ENCODE data around the gene PEPD. TPM values are rescaled to one million over a fixed set of nuclear protein-coding genes. Genes with fewer than 3 reads are reported as not detected.
"Not testable (repeated sequence)": the region's sequence is repeated elsewhere in the genome, so short reads cannot be mapped to it uniquely, and the experiment has no call there.

The PEPD gene
- polyA plus RNA-seq, 6 donors from 2014 or later: 83.7 to 143 (median 95.4) TPM

- Mint-ChIP-seq H3K27ac (no peak overlapping the region), H3K4me3 (no peak overlapping the region), H3K4me1 (peaks cover 0 to 4% (median 0%) of the 10 kb centered on the region in 3 donors), H3K36me3 (peaks cover 22 to 42% of the 10 kb centered on the region in 2 donors), H3K27me3 (no peaks in the 10 kb centered on the region), H3K9me3 (peaks cover 0 to 21% (median 8%) of the 10 kb centered on the region in 7 donors)
- DNase-seq (no peak), ATAC-seq (ENCODE audit: low read depth in 2 of 2) (no peak)
Measured at GRCh38 chr19:33486936-33487811, 34.4 kb downstream of the PEPD start.

GRCh38 chr19:33486407-33486806, 35.2 kb downstream of the PEPD start:
- H3K4me3 Mint-ChIP-seq: no peak overlapping the region
- peaks cover 0 to 4% (median 0%) of the 10 kb centered on the region in 3 donors for H3K4me1 Mint-ChIP-seq
- peaks cover 0 to 21% (median 9%) of the 10 kb centered on the region in 7 donors for H3K9me3 Mint-ChIP-seq
- DNase-seq (no peak), ATAC-seq (ENCODE audit: low read depth in 2 of 2) (no peak)
- H3K36me3 Mint-ChIP-seq: peaks cover 22 to 42% of the 10 kb centered on the region in 2 donors
- no peaks in the 10 kb centered on the region for H3K27me3 Mint-ChIP-seq
- peak overlapping the region in 1 of 6 donors; percentile 7 for H3K27ac Mint-ChIP-seq

- H3K27me3 Mint-ChIP-seq: no peaks in the 10 kb centered on the region
- H3K4me3 Mint-ChIP-seq: peak overlapping the region in 1 of 8 donors; percentile 37
- DNase-seq (no peak), ATAC-seq (ENCODE audit: low read depth in 2 of 2) (no peak)
- H3K27ac Mint-ChIP-seq: no peak overlapping the region
- H3K9me3 Mint-ChIP-seq: peaks cover 0 to 32% (median 13%) of the 10 kb centered on the region in 7 donors
- H3K36me3 Mint-ChIP-seq: peaks cover 39 to 56% of the 10 kb centered on the region in 2 donors
- H3K4me1 Mint-ChIP-seq: peaks cover 0 to 4% (median 0%) of the 10 kb centered on the region in 3 donors
Measured at GRCh38 chr19:33484226-33484774, 37.3 kb downstream of the PEPD start.

- H3K9me3 Mint-ChIP-seq: peaks cover 6 to 44% (median 13%) of the 10 kb centered on the region in 7 donors
- H3K27me3 Mint-ChIP-seq: no peaks in the 10 kb centered on the region
- ATAC-seq (ENCODE audit: low read depth in 2 of 2) (no peak), DNase-seq (no peak)
- peaks cover 0 to 4% (median 0%) of the 10 kb centered on the region in 3 donors for H3K4me1 Mint-ChIP-seq
- no peak overlapping the region for H3K4me3 Mint-ChIP-seq
- peaks cover 56 to 72% of the 10 kb centered on the region in 2 donors for H3K36me3 Mint-ChIP-seq
- H3K27ac Mint-ChIP-seq: no peak overlapping the region
Measured at GRCh38 chr19:33482476-33482875, 39.1 kb downstream of the PEPD start.

- H3K27ac Mint-ChIP-seq: no peak overlapping the region
- no peaks in the 10 kb centered on the region for H3K27me3 Mint-ChIP-seq
- H3K4me3 Mint-ChIP-seq: no peak overlapping the region
- ATAC-seq (ENCODE audit: low read depth in 2 of 2) (no peak), DNase-seq (no peak)
- peaks cover 0 to 2% (median 0%) of the 10 kb centered on the region in 3 donors for H3K4me1 Mint-ChIP-seq
- peaks cover 6 to 44% (median 13%) of the 10 kb centered on the region in 7 donors for H3K9me3 Mint-ChIP-seq
- H3K36me3 Mint-ChIP-seq: peaks cover 62 to 75% of the 10 kb centered on the region in 2 donors
Measured at GRCh38 chr19:33481863-33482262, 39.7 kb downstream of the PEPD start.

- H3K4me3 Mint-ChIP-seq; DNase-seq; H3K27me3 Mint-ChIP-seq; H3K4me1 Mint-ChIP-seq; H3K27ac Mint-ChIP-seq; ATAC-seq (ENCODE audit: low read depth in 2 of 2): not testable (repeated sequence)
- H3K9me3 Mint-ChIP-seq: peaks cover 6 to 44% (median 13%) of the 10 kb centered on the region in 7 donors
- H3K36me3 Mint-ChIP-seq: peaks cover 62 to 64% of the 10 kb centered on the region in 2 donors
Measured at GRCh38 chr19:33479570-33479969, 42.0 kb downstream of the PEPD start.

- peaks cover 6 to 27% (median 10%) of the 10 kb centered on the region in 7 donors for H3K9me3 Mint-ChIP-seq
- ATAC-seq (ENCODE audit: low read depth in 2 of 2) (no peak), DNase-seq (no peak)
- peaks cover 0 to 4% (median 0%) of the 10 kb centered on the region in 3 donors for H3K4me1 Mint-ChIP-seq
- no peak overlapping the region for H3K4me3 Mint-ChIP-seq
- H3K27me3 Mint-ChIP-seq: no peaks in the 10 kb centered on the region
- H3K27ac Mint-ChIP-seq: no peak overlapping the region
- H3K36me3 Mint-ChIP-seq: peaks cover 45 to 63% of the 10 kb centered on the region in 2 donors
Measured at GRCh38 chr19:33477781-33478180, 43.8 kb downstream of the PEPD start.

GRCh38 chr19:33476151-33476707, 45.4 kb downstream of the PEPD start:
- peaks cover 0 to 4% (median 0%) of the 10 kb centered on the region in 3 donors for H3K4me1 Mint-ChIP-seq
- H3K4me3 Mint-ChIP-seq: no peak overlapping the region
- ATAC-seq (ENCODE audit: low read depth in 2 of 2): no peak
- peaks cover 4 to 23% (median 10%) of the 10 kb centered on the region in 7 donors for H3K9me3 Mint-ChIP-seq
- no peak overlapping the region for H3K27ac Mint-ChIP-seq
- DNase-seq: no peak
- H3K27me3 Mint-ChIP-seq: no peaks in the 10 kb centered on the region
- H3K36me3 Mint-ChIP-seq: peaks cover 39 to 59% of the 10 kb centered on the region in 2 donors

- DNase-seq: no peak
- Mint-ChIP-seq H3K27me3 (no peaks in the 10 kb centered on the region), H3K4me1 (peaks cover 0 to 4% (median 0%) of the 10 kb centered on the region in 3 donors), H3K4me3 (no peak overlapping the region), H3K36me3 (peaks cover 21 to 39% of the 10 kb centered on the region in 2 donors), H3K27ac (no peak overlapping the region), H3K9me3 (peaks cover 0 to 7% (median 3%) of the 10 kb centered on the region in 7 donors)
- no peak for ATAC-seq (ENCODE audit: low read depth in 2 of 2)
Measured at GRCh38 chr19:33473653-33474305, 47.8 kb downstream of the PEPD start.

GRCh38 chr19:33472691-33473652, 48.6 kb downstream of the PEPD start:
- Mint-ChIP-seq H3K36me3 (peaks cover 14 to 31% of the 10 kb centered on the region in 2 donors), H3K4me3 (no peak overlapping the region), H3K9me3 (no peaks in the 10 kb centered on the region), H3K27ac (peak overlapping the region in 1 of 6 donors; percentile 20), H3K27me3 (no peaks in the 10 kb centered on the region), H3K4me1 (peaks cover 0 to 4% (median 0%) of the 10 kb centered on the region in 3 donors)
- DNase-seq: no peak
- ATAC-seq (ENCODE audit: low read depth in 2 of 2): no peak

GRCh38 chr19:33472226-33472625, 49.4 kb downstream of the PEPD start:
- no peaks in the 10 kb centered on the region for H3K9me3 Mint-ChIP-seq
- ATAC-seq (ENCODE audit: low read depth in 2 of 2) (no peak), DNase-seq (no peak)
- H3K4me3 Mint-ChIP-seq: no peak overlapping the region
- H3K36me3 Mint-ChIP-seq: peaks cover 7 to 23% of the 10 kb centered on the region in 2 donors
- peaks cover 0 to 8% (median 0%) of the 10 kb centered on the region in 3 donors for H3K4me1 Mint-ChIP-seq
- no peaks in the 10 kb centered on the region for H3K27me3 Mint-ChIP-seq
- no peak overlapping the region for H3K27ac Mint-ChIP-seq
